GM18951 (cell line): ENCODE measurements around the gene TSPEAR.

Experiments
- POLR2A ChIP-seq: IDR thresholded peaks from 4 replicates; pipeline ENCODE4 v1.6.1; 2011; ENCODE audit warnings: mild to moderate bottlenecking; ENCODE audit not compliant: insufficient read length, insufficient read depth; ENCODE audit errors: extremely low read depth
- in situ Hi-C: fragments of 300-500 bp; cut with MboI; formaldehyde crosslinking; loops from one replicate; pipeline ENCODE4 v1.12.0; 2022; ENCODE audit warnings: low sequenced_read_pairs, mixed read lengths, inconsistent platforms; ENCODE audit not compliant: unreplicated experiment

Gene TSPEAR

GRCh38 chr21:44527983-44528633 lies 183.3 kb downstream of the TSPEAR start:
- TF ChIP-seq POLR2A = no peak
- in situ Hi-C loops = no loop called here

GRCh38 chr21:44527156-44527982 lies 184.0 kb downstream of the TSPEAR start:
- TF ChIP-seq POLR2A = no peak
- in situ Hi-C loops = no loop called here

GRCh38 chr21:44526096-44526997 lies 185.0 kb downstream of the TSPEAR start:
- TF ChIP-seq POLR2A = no peak
- in situ Hi-C loops = no loop called here

GRCh38 chr21:44525391-44526095 lies 185.8 kb downstream of the TSPEAR start:
- TF ChIP-seq POLR2A = no peak
- in situ Hi-C loops = no loop called here

GRCh38 chr21:44524414-44525371 lies 186.7 kb downstream of the TSPEAR start:
- in situ Hi-C loops = no loop called here

GRCh38 chr21:44523567-44524413 lies 187.6 kb downstream of the TSPEAR start:
- in situ Hi-C loops = no loop called here
- no peak for TF ChIP-seq POLR2A

More at GRCh38 chr21:44524414-44525371, 186.7 kb downstream of the TSPEAR start:
- TF ChIP-seq POLR2A = no peak

GRCh38 chr21:44522753-44523204 lies 188.6 kb downstream of the TSPEAR start:
- in situ Hi-C loops = no loop called here
- no peak for TF ChIP-seq POLR2A

- TF ChIP-seq POLR2A = no peak
- in situ Hi-C loops = no loop called here
Observed at GRCh38 chr21:44521928-44522752, 189.2 kb downstream of the TSPEAR start.

- TF ChIP-seq POLR2A = no peak
- in situ Hi-C loops = no loop called here
Observed at GRCh38 chr21:44521301-44521927, 190.0 kb downstream of the TSPEAR start.

GRCh38 chr21:44520326-44521300 lies 190.8 kb downstream of the TSPEAR start:
- in situ Hi-C loops = no loop called here
- no peak for TF ChIP-seq POLR2A
